WI38 (cell line): Measurements from ENCODE around the gene NOS1AP.

Source experiments
- H3K4me3 ChIP-seq: 2 replicates; pipeline ENCODE4 v1.5.1; 2011; ENCODE audit warnings: low read depth, mild to moderate bottlenecking, control low read depth, low read length
- TF ChIP-seq, protein P1 (sequence below): IDR thresholded peaks from 2 replicates; pipeline ENCODE4 v1.5.1; 2012; ENCODE audit warnings: low read depth, mild to moderate bottlenecking, control low read depth, low read length

Gene NOS1AP

DNA sequence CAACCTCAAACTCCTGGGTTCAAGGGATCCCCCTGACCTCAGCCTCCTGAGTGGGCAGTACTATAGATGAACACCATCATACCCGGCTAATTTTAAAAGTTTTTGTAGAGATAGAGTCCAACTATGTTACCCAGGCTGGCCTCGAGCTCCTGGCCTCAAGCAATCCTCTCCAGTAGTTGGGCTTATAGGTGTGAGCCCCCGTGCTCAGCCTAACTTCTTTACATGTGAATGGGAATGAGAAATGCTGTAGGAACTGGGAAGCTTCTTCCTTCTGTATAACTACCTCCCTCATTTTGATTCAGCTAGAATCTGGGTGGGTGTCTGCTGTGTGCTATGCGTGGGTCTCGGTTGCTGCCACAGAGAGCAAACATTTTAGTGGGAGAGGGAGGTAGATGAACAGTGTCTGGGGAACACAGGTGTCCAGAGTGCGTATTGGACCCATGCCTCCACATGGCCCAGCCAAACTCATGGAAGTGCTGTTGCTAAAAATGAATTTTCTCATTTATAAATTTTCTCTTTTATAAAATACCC, 150.6 kb downstream of the NOS1AP start:
- no peak overlapping the region for H3K4me3 ChIP-seq
- TF ChIP-seq, protein P1, sequence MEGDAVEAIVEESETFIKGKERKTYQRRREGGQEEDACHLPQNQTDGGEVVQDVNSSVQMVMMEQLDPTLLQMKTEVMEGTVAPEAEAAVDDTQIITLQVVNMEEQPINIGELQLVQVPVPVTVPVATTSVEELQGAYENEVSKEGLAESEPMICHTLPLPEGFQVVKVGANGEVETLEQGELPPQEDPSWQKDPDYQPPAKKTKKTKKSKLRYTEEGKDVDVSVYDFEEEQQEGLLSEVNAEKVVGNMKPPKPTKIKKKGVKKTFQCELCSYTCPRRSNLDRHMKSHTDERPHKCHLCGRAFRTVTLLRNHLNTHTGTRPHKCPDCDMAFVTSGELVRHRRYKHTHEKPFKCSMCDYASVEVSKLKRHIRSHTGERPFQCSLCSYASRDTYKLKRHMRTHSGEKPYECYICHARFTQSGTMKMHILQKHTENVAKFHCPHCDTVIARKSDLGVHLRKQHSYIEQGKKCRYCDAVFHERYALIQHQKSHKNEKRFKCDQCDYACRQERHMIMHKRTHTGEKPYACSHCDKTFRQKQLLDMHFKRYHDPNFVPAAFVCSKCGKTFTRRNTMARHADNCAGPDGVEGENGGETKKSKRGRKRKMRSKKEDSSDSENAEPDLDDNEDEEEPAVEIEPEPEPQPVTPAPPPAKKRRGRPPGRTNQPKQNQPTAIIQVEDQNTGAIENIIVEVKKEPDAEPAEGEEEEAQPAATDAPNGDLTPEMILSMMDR = no peak

DNA sequence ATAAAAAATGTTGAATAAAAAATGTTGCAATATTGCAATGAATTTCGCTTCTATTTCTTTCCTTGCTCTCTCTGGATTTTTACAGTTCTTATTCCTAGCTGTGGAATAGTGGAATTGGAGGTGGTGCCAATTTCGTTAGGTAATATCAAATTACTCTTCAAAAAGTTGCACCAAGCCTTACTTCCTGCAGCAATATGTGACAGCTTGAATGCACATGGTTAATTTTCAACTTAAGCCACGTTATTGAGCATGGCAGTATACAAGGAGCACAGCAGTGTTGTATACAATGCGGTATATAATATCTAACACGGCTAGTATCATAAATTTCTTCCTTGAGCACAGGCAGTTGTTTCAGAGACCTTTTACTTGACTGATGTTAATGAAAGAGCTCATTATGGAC, 152.5 kb downstream of the NOS1AP start:
- TF ChIP-seq, protein P1 = no peak
- H3K4me3 ChIP-seq = no peak overlapping the region

DNA sequence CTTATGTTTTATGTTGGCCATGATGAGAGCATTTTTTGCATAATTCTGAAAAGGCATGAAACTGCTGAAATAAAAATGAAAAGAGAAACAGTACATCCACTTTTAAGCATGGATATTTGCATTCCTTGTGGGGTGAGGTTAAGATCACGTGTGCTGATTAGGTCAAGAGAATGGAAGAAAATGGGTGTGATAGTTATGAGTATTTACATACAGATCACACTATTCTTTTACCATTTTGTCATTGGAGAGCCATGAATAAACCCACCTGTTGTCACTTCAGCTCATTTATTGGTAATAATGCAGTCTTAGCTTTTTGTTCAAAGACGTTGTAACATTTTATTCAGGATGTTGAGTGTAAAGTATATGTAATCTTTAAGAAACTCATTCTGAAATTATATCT, 153.2 kb downstream of the NOS1AP start:
- no peak overlapping the region for H3K4me3 ChIP-seq
- TF ChIP-seq, protein P1 = no peak

DNA sequence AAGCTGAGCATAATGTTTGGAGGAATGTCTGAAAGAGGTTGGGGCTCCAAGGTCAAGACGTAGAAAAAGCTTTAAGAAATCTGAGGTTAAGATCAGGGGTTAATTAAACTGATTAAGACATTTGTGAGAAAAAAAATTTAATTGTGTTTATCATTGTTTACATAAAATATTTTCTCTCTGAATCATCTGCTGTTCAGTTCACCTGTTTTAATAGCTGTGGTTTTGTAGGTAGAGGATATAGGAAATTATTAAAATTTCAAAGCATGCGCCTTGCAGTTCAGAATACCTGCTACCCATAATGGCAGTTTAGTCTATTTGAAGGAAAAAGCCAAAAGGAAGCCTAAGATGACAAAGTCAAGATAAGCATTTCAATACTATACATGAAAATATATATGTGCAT, 154.0 kb downstream of the NOS1AP start:
- TF ChIP-seq, protein P1 = no peak
- no peak overlapping the region for H3K4me3 ChIP-seq

DNA sequence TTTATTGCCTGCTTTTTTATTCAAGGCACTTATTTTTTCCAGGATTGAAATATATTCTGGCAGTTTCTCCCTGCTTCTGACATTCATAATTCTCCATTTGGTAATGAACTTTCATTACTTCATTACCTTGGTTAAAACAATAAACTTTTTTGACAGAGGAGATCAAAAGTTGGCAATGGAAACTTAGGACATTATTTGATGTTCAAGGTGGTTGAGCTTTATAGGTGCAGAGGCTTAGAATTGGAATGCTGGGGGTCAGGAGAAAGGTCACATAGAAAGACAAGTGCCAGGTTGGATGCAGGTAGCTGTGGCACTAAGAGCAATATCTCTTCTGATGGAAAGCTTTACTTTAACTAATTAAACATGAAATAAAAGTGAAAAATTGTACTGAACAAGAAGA, 154.8 kb downstream of the NOS1AP start:
- TF ChIP-seq, protein P1 = no peak
- H3K4me3 ChIP-seq = no peak overlapping the region

DNA sequence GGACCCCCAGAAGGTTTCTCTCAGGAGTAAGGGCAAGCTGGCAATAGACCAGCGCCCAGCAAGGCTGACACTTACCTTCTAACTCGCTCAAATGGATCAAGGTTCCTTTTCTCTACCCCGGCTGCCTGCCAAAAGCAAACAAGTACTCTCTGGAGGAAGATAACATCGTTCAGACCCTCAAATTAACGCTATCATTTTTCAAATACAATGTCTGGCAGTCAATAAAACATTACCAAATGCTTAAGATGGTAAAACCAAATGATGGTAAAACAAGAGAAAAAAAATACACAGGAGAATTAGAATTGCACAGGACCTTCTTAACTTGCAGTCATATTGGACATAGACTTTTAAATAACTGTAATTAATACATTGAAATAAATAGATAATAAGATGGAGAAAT, 159.1 kb downstream of the NOS1AP start:
- TF ChIP-seq, protein P1 = no peak
- no peak overlapping the region for H3K4me3 ChIP-seq

DNA sequence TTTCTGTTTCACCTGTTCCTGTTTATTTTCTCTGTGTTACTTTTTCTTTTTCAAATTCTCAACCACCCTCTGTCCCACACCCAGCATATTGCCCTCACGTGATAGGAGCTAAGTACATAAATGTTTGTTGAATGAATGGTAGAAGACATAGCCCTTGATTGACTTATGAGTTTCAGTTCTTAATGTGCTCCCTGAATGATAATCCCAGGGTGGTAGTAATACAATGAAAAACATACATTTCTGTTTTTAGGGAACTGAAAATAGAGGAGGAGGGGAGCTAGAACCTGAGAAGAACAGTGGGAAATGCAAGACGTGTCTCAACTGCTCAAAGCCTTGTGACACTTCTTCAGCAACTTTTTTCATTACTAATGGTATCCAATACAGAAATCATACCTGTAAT, 160.1 kb downstream of the NOS1AP start:
- TF ChIP-seq, protein P1 = no peak

More for the DNA sequence above, 160.1 kb downstream of the NOS1AP start:
- no peak overlapping the region for H3K4me3 ChIP-seq
